ENCODE measurements around the gene TRPM3. TPM values are rescaled to one million over a fixed set of nuclear protein-coding genes. Genes with fewer than 3 reads are reported as not detected.

The TRPM3 gene
- total RNA-seq, 1 experiment from 2014 or later = 5.4 TPM

GRCh38 chr9:70923961-70924360 is 197.5 kb downstream of the TRPM3 start:
- ChIA-PET CTCF (interaction anchor here (0.9 kb wide), 1 partner anchor 284 kb away, joined by 5 read pairs; no protein-coding TSS in a partner anchor), POLR2A (no interaction called here)
- TF ChIP-seq USF1 (CRISPR knock-in tag; IDR thresholded peaks at IDR 0.05) (no peak), KAT7 (CRISPR knock-in tag; IDR thresholded peaks at IDR 0.05; ENCODE audit: borderline replicate concordance) (no peak), SOX15 (CRISPR knock-in tag; IDR thresholded peaks at IDR 0.05) (no peak), OVOL2 (CRISPR knock-in tag; IDR thresholded peaks at IDR 0.05; ENCODE audit: borderline replicate concordance) (no peak), AR (CRISPR knock-in tag; IDR thresholded peaks at IDR 0.05) (no peak), USF2 (CRISPR knock-in tag; IDR thresholded peaks at IDR 0.05) (no peak), MXD4 (CRISPR knock-in tag; IDR thresholded peaks at IDR 0.05; ENCODE audit: borderline replicate concordance) (no peak), ZNF219 (CRISPR knock-in tag; IDR thresholded peaks at IDR 0.05; ENCODE audit: borderline replicate concordance) (no peak), MAX (CRISPR knock-in tag; IDR thresholded peaks at IDR 0.05) (no peak), TCF7 (CRISPR knock-in tag; IDR thresholded peaks at IDR 0.05; ENCODE audit: low read depth) (no peak), ZNF121 (CRISPR knock-in tag; IDR thresholded peaks at IDR 0.05) (no peak), STAT6 (CRISPR knock-in tag; conservative IDR thresholded peaks at IDR 0.05; ENCODE audit: low read depth) (no peak), ZNF512 (CRISPR knock-in tag; IDR thresholded peaks at IDR 0.05; ENCODE audit: borderline replicate concordance) (no peak)
- no peak overlapping the region for H3K27ac Mint-ChIP-seq
- ATAC-seq (no peak), DNase-seq (ENCODE audit: low spot score) (no peak)
- H3K4me1 Mint-ChIP-seq = no peaks in the 10 kb centered on the region
- H3K4me3 Mint-ChIP-seq = no peak overlapping the region
- H3K9me3 Mint-ChIP-seq = peaks cover 4% of the 10 kb centered on the region; the same call in 1 of the 2 replicates
- H3K36me3 Mint-ChIP-seq = no peaks in the 10 kb centered on the region
- no peaks in the 10 kb centered on the region for H3K27me3 Mint-ChIP-seq (ENCODE audit: low read depth)

- H3K27me3 Mint-ChIP-seq (ENCODE audit: low read depth) = no peaks in the 10 kb centered on the region
- no peaks in the 10 kb centered on the region for H3K36me3 Mint-ChIP-seq
- H3K4me1 Mint-ChIP-seq = no peaks in the 10 kb centered on the region
- ChIA-PET POLR2A (no interaction called here), CTCF (interaction anchor here (0.6 to 1.4 kb wide), 4 partner anchors 79 to 303 kb away, joined by 3 to 5 read pairs (median 4); no protein-coding TSS in a partner anchor)
- no peak overlapping the region for H3K4me3 Mint-ChIP-seq
- no peak overlapping the region for H3K27ac Mint-ChIP-seq
- H3K9me3 Mint-ChIP-seq = no peaks in the 10 kb centered on the region
- DNase-seq (ENCODE audit: low spot score) (no peak), ATAC-seq (no peak)
- TF ChIP-seq GRHL2 (CRISPR knock-in tag; IDR thresholded peaks at IDR 0.05; ENCODE audit: insufficient replicate concordance, severe bottlenecking) (no peak), ATF3 (CRISPR knock-in tag; conservative IDR thresholded peaks at IDR 0.05) (no peak), GABPB1 (CRISPR knock-in tag; IDR thresholded peaks at IDR 0.05) (no peak), ZNF425 (CRISPR knock-in tag; conservative IDR thresholded peaks at IDR 0.05) (no peak), NR2C2 (CRISPR knock-in tag; IDR thresholded peaks at IDR 0.05) (no peak), ARID4B (CRISPR knock-in tag; IDR thresholded peaks at IDR 0.05; ENCODE audit: borderline replicate concordance) (no peak)
These were observed 200.3 kb downstream of the TRPM3 start for GRCh38 chr9:70921136-70921535.

Data from WTC11 (cell line).